Activated CD4-positive, alpha-beta memory T cell treated with anti-CD3 and anti-CD28 coated beads for 36 hours (primary cell): ENCODE measurements around the gene TOX2. TPM values are rescaled to one million over a fixed set of nuclear protein-coding genes. Genes with fewer than 3 reads are reported as not detected.

Experiments
- CTCF ChIA-PET: fragments of 350-600 bp; sonication (Branson Sonifier 250); formaldehyde crosslinking; loops from one replicate; lab custom pipeline; 2021; ENCODE audit warnings: antibody characterized with exemption, inconsistent platforms; lab: Charles Lee
- POLR2A ChIA-PET: fragments of 350-600 bp; sonication (Branson Sonifier 250); formaldehyde crosslinking; loops from one replicate; lab custom pipeline; 2021; ENCODE audit warnings: antibody characterized with exemption; lab: Charles Lee
- DNase-seq: peaks from one replicate; pipeline ENCODE4 v3.0.0-alpha.2; 2020
- H3K27ac Mint-ChIP-seq: one replicate; pipeline ENCODE4 v1.8.0; 2021; ENCODE audit warnings: mixed read lengths
- H3K27me3 Mint-ChIP-seq: one replicate; pipeline ENCODE4 v1.8.0; 2021; ENCODE audit warnings: mixed read lengths
- H3K36me3 Mint-ChIP-seq: one replicate; pipeline ENCODE4 v1.8.0; 2021; ENCODE audit warnings: mixed read lengths
- H3K4me1 Mint-ChIP-seq: one replicate; pipeline ENCODE4 v1.8.0; 2021; ENCODE audit warnings: low read depth, mixed read lengths
- H3K4me3 Mint-ChIP-seq: one replicate; pipeline ENCODE4 v1.8.0; 2021; ENCODE audit warnings: mild to moderate bottlenecking, mixed read lengths
- H3K9me3 Mint-ChIP-seq: one replicate; pipeline ENCODE4 v1.8.0; 2021; ENCODE audit warnings: mixed read lengths
- intact Hi-C: fragments of 100-400 bp; cut with micrococcal nuclease; formaldehyde crosslinking; loops from one replicate; pipeline ENCODE4 v1.15.1; 2023
- total RNA-seq, 2 experiments: library from RNA; stranded (reverse); gene quantifications; one replicate each; pipeline ENCODE4 v1.2.3, GENCODE V29; 2021

TOX2 gene
- total RNA-seq, 2 experiments from 2014 or later: 2.2 to 2.5 TPM

- no peaks in the 10 kb centered on the region for H3K9me3 Mint-ChIP-seq
- peaks cover 2% of the 10 kb centered on the region for H3K27me3 Mint-ChIP-seq
- no peaks in the 10 kb centered on the region for H3K36me3 Mint-ChIP-seq
- no peak for DNase-seq
- CTCF ChIA-PET: interaction anchor here (0.6 to 3.6 kb wide), 18 partner anchors 13 to 446 kb away, joined by 3 to 29 read pairs (median 4); no protein-coding TSS in a partner anchor
- POLR2A ChIA-PET: no interaction called here
- no peak overlapping the region for H3K4me3 Mint-ChIP-seq
- H3K27ac Mint-ChIP-seq: no peak overlapping the region
- H3K4me1 Mint-ChIP-seq: peaks cover 17% of the 10 kb centered on the region
- intact Hi-C loops: loop anchor here (1.0 to 5.0 kb wide), 2 partner anchors 83 to 96 kb away; no protein-coding TSS in a partner anchor
Measured at GRCh38 chr20:43983904-43984361, 69.3 kb downstream of the TOX2 start.

- H3K9me3 Mint-ChIP-seq: no peaks in the 10 kb centered on the region
Measured at GRCh38 chr20:43984587-43984986, 69.9 kb downstream of the TOX2 start.

GRCh38 chr20:43985121-43985520 is 70.5 kb downstream of the TOX2 start:
- ChIA-PET CTCF (interaction anchor here (0.6 to 1.6 kb wide), 2 partner anchors 66 to 145 kb away, joined by 3 to 4 read pairs; no protein-coding TSS in a partner anchor), POLR2A (interaction anchor here (1.5 kb wide), 1 partner anchor 42 kb away, joined by 4 read pairs; no protein-coding TSS in a partner anchor)
- Mint-ChIP-seq H3K36me3 (peaks cover 2% of the 10 kb centered on the region), H3K9me3 (peaks cover 4% of the 10 kb centered on the region), H3K4me3 (no peak overlapping the region), H3K27me3 (peaks cover 2% of the 10 kb centered on the region), H3K27ac (no peak overlapping the region), H3K4me1 (peaks cover 17% of the 10 kb centered on the region)
- intact Hi-C loops: no loop called here
- DNase-seq: no peak

More at GRCh38 chr20:43984587-43984986, 69.9 kb downstream of the TOX2 start:
- Mint-ChIP-seq H3K27me3 (peaks cover 2% of the 10 kb centered on the region), H3K4me3 (no peak overlapping the region), H3K27ac (no peak overlapping the region), H3K4me1 (peaks cover 17% of the 10 kb centered on the region), H3K36me3 (no peaks in the 10 kb centered on the region)
- DNase-seq: no peak
- intact Hi-C loops: loop anchor here (5.0 kb wide), 1 partner anchor 83 kb away; no protein-coding TSS in a partner anchor
- POLR2A ChIA-PET: interaction anchor here (1.5 kb wide), 1 partner anchor 42 kb away, joined by 4 read pairs; no protein-coding TSS in a partner anchor
- CTCF ChIA-PET: interaction anchor here (1.1 to 3.6 kb wide), 7 partner anchors 14 to 233 kb away, joined by 3 to 29 read pairs (median 4); no protein-coding TSS in a partner anchor

DNA sequence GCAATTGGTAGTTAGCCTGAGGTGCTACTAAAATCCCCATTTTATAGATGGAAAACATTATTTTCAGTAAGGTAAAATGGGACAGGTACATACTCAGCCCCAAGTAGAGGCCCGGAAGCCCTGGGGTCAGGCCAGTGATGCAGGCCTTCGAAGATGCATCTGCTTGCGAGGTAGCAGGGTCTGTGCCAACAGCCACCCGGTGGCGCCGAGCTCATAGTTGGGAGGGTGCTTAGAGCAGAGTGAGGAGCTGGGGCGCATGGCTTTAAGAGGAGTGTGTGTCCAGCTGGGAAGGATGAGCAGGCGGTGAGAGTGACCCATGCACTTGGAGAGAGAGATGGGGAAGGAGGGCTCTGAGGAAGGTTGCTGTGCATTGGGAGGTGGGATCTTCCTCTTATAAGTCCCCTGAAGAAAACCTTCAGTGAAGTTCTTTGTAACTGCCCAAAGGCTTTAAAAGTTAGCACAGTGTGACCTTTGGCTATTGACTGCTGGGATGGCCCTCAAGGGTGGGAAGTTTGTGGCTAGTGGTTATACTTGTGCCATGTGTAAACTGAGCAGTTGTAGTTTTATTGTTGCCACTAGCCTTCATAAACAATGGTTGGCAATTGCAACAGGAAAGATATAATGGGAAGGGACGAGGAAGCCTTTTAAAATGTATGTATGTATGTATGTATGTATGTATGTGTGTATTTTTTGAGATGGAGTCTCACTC is 71.1 kb downstream of the TOX2 start:
- H3K27ac Mint-ChIP-seq: no peak overlapping the region
- ChIA-PET CTCF (interaction anchor here (0.6 kb wide), 1 partner anchor 66 kb away, joined by 3 read pairs; no protein-coding TSS in a partner anchor), POLR2A (interaction anchor here (1.5 kb wide), 1 partner anchor 43 kb away, joined by 4 read pairs; no protein-coding TSS in a partner anchor)
- H3K9me3 Mint-ChIP-seq: peaks cover 4% of the 10 kb centered on the region
- H3K4me1 Mint-ChIP-seq: peaks cover 17% of the 10 kb centered on the region
- intact Hi-C loops: no loop called here
- H3K4me3 Mint-ChIP-seq: no peak overlapping the region
- no peak for DNase-seq
- H3K27me3 Mint-ChIP-seq: peaks cover 2% of the 10 kb centered on the region
- peaks cover 2% of the 10 kb centered on the region for H3K36me3 Mint-ChIP-seq

- Mint-ChIP-seq H3K36me3 (peaks cover 2% of the 10 kb centered on the region), H3K4me3 (no peak overlapping the region), H3K27me3 (no peaks in the 10 kb centered on the region), H3K9me3 (peaks cover 4% of the 10 kb centered on the region), H3K27ac (no peak overlapping the region), H3K4me1 (peaks cover 17% of the 10 kb centered on the region)
- no peak for DNase-seq
- ChIA-PET CTCF (no interaction called here), POLR2A (no interaction called here)
- intact Hi-C loops: no loop called here
Measured at GRCh38 chr20:43987018-43987417, 72.4 kb downstream of the TOX2 start.

- ChIA-PET CTCF (no interaction called here), POLR2A (no interaction called here)
- Mint-ChIP-seq H3K27me3 (no peaks in the 10 kb centered on the region), H3K9me3 (peaks cover 4% of the 10 kb centered on the region), H3K4me3 (no peak overlapping the region), H3K27ac (peak overlapping the region; percentile 14), H3K36me3 (peaks cover 2% of the 10 kb centered on the region), H3K4me1 (peaks cover 17% of the 10 kb centered on the region)
- intact Hi-C loops: no loop called here
- DNase-seq: no peak
Measured at GRCh38 chr20:43987531-43987930, 72.9 kb downstream of the TOX2 start.

DNA sequence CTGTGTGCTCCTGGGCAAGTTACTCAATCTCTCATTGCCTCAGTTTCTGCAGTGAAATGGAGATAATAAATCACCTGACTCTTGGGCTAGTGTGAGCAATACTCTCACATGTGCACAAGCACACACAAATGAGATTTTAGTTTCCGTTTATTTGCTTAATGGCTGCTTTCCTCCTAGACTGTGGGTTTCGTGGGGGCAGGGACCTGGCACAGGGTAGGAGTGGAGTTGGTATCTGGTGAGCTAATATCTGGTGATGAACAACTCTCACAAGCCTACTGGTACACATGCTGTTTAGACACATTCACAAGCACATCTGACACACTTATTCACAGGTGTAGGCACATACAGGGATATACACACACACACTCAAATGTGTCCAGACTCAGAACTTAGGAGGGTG is 73.8 kb downstream of the TOX2 start:
- intact Hi-C loops: no loop called here
- ChIA-PET CTCF (no interaction called here), POLR2A (no interaction called here)
- DNase-seq: peak; percentile 40
- H3K36me3 Mint-ChIP-seq: peaks cover 2% of the 10 kb centered on the region
- no peak overlapping the region for H3K4me3 Mint-ChIP-seq
- H3K9me3 Mint-ChIP-seq: peaks cover 4% of the 10 kb centered on the region
- H3K27ac Mint-ChIP-seq: peak overlapping the region; percentile 15
- peaks cover 17% of the 10 kb centered on the region for H3K4me1 Mint-ChIP-seq
- no peaks in the 10 kb centered on the region for H3K27me3 Mint-ChIP-seq

DNA sequence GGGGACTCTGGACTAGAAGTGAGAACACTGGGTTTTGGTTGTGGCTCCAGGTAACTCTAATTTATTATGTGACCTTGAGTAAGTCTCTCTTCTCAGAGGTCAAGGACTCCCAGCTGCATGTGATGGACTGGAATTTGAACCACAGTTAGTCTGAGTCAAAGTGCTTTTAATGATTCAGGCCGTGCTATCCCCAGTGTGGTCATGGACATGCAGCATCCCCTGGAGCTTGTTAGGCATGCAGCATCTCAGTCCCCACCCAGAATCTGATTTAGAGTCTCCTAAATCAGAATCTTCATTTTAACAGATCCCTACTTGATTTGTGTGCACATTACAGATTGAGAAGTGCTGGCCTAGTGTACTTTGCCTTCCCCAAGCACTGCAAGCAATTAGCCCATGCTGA is 74.2 kb downstream of the TOX2 start:
- Mint-ChIP-seq H3K4me1 (peaks cover 15% of the 10 kb centered on the region), H3K27ac (no peak overlapping the region), H3K9me3 (peaks cover 4% of the 10 kb centered on the region), H3K27me3 (no peaks in the 10 kb centered on the region), H3K4me3 (no peak overlapping the region), H3K36me3 (peaks cover 2% of the 10 kb centered on the region)
- ChIA-PET CTCF (no interaction called here), POLR2A (no interaction called here)
- DNase-seq: no peak
- intact Hi-C loops: no loop called here

- peaks cover 4% of the 10 kb centered on the region for H3K9me3 Mint-ChIP-seq
- no peaks in the 10 kb centered on the region for H3K27me3 Mint-ChIP-seq
- ChIA-PET POLR2A (no interaction called here), CTCF (no interaction called here)
- H3K36me3 Mint-ChIP-seq: peaks cover 2% of the 10 kb centered on the region
- no peak for DNase-seq
- intact Hi-C loops: no loop called here
- peaks cover 8% of the 10 kb centered on the region for H3K4me1 Mint-ChIP-seq
- H3K4me3 Mint-ChIP-seq: no peak overlapping the region
- H3K27ac Mint-ChIP-seq: no peak overlapping the region
Measured at GRCh38 chr20:43991261-43991660, 76.6 kb downstream of the TOX2 start.

DNA sequence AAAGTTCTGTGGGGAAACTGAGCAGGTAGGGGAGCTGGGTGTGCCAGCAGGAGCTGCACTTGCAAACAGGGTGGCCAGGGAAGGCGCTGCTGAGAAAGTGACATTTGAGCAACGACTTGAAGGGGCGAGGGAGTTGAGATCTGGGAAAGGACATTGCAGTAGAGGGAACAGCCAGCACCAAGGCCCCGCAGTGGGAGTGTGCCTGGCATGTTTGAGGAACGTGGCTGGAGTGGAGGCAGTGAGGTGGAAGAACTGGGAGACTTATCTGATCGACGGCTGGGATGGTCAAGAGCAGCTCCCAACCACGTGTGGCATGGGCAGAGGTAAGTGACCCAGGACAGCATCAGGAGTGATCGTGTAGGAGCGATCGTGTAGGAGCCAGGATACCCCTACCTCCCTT is 77.3 kb downstream of the TOX2 start:
- peaks cover 2% of the 10 kb centered on the region for H3K36me3 Mint-ChIP-seq
- peaks cover 8% of the 10 kb centered on the region for H3K4me1 Mint-ChIP-seq
- intact Hi-C loops: no loop called here
- H3K4me3 Mint-ChIP-seq: no peak overlapping the region
- H3K9me3 Mint-ChIP-seq: peaks cover 4% of the 10 kb centered on the region
- ChIA-PET CTCF (no interaction called here), POLR2A (no interaction called here)
- H3K27ac Mint-ChIP-seq: no peak overlapping the region
- DNase-seq: no peak
- H3K27me3 Mint-ChIP-seq: no peaks in the 10 kb centered on the region

DNA sequence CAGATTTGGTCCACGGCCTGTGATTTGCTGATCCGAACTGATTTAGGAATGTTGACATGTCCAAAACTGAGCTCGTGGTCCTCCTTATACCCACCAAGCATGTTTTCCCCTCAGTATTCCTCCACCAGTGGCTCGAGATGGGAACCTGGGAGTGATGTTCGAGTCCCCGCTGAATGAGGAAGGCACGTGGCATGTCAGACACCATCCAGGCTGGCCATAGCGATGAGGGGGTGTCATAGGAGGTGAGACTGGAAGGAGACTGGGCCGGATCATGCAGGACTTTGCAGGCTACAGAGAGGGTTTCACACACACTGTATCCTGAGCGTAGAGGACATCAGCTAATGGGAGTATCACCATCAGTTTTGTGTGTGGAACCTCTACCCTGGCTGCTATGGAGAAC is 78.2 kb downstream of the TOX2 start:
- intact Hi-C loops: no loop called here
- ChIA-PET CTCF (interaction anchor here (0.7 kb wide), 1 partner anchor 10 kb away, joined by 3 read pairs; no protein-coding TSS in a partner anchor), POLR2A (no interaction called here)
- no peaks in the 10 kb centered on the region for H3K27me3 Mint-ChIP-seq
- H3K36me3 Mint-ChIP-seq: peaks cover 2% of the 10 kb centered on the region
- H3K27ac Mint-ChIP-seq: no peak overlapping the region
- no peak for DNase-seq
- H3K4me1 Mint-ChIP-seq: peaks cover 8% of the 10 kb centered on the region
- peaks cover 4% of the 10 kb centered on the region for H3K9me3 Mint-ChIP-seq
- no peak overlapping the region for H3K4me3 Mint-ChIP-seq

DNA sequence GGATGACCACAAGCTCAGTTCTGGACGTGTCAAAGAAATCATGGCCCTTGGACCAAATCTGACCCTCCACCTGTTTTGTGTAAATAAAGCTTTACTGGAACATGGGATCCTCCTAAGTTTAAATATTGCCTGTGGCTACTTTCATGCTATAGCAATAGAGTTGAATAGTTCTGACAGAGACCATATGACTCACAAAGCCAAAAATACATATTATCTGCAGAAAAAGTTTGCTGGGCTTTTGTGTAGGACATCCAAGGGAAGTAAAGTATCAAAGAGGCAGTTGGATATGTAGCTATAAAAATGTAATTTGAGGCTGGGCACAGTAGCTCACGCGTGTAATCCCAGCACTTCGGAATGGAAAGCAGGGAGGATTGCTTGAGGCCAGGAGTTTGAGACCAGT is 78.9 kb downstream of the TOX2 start:
- Mint-ChIP-seq H3K27ac (no peak overlapping the region), H3K27me3 (no peaks in the 10 kb centered on the region), H3K36me3 (peaks cover 2% of the 10 kb centered on the region), H3K4me3 (no peak overlapping the region), H3K4me1 (peaks cover 1% of the 10 kb centered on the region), H3K9me3 (peaks cover 4% of the 10 kb centered on the region)
- intact Hi-C loops: no loop called here
- ChIA-PET POLR2A (no interaction called here), CTCF (interaction anchor here (0.7 kb wide), 1 partner anchor 10 kb away, joined by 3 read pairs; no protein-coding TSS in a partner anchor)
- DNase-seq: no peak
